SK-N-SH (cell line): ENCODE measurements around the gene MAD1L1. TPM values are rescaled to one million over a fixed set of nuclear protein-coding genes. Genes with fewer than 3 reads are reported as not detected.

Source experiments
- CTCF ChIA-PET: fragments of 300-600, 350-600 bp; formaldehyde crosslinking; extraction: SDS; loops from one replicate; lab custom pipeline; 2021; lab: Yijun Ruan, JAX
- POLR2A ChIA-PET: fragments of 350-600 bp; sonication (Branson Sonifier 250); formaldehyde crosslinking; extraction: SDS; loops from one replicate; lab custom pipeline; 2020; ENCODE audit warnings: antibody characterized with exemption, inconsistent platforms; lab: Yijun Ruan, JAX
- DNase-seq: peaks from one replicate; pipeline ENCODE4 v3.0.0; 2012
- H2AFZ ChIP-seq: fragments of 200-600 bp; sonication (generic); 2 replicates; pipeline ENCODE4 v1.8.1; 2016; ENCODE audit warnings: antibody characterized with exemption, mild to moderate bottlenecking, low read depth
- H3F3A ChIP-seq: fragments of 200-600 bp; sonication (generic); replicated peaks from 2 replicates; pipeline ENCODE3; 2016; ENCODE audit warnings: antibody characterized with exemption, mild to moderate bottlenecking; ENCODE audit not compliant: insufficient read depth
- H3K27ac ChIP-seq, 2 experiments: fragments of 200-500 bp in 1 of 2; fragments of 200-600 bp in 1 of 2; sonication (Bioruptor generic) in 1 of 2; sonication (generic), shearing (Covaris generic) in 1 of 2; 2 replicates each; pipeline versions ENCODE4 v1.5.1 to v1.6.1; 2014 to 2016; ENCODE audit warnings: low read depth in 2 of 2, inconsistent platforms in 1 of 2, low read length in 1 of 2, mild to moderate bottlenecking in 1 of 2, mixed read lengths in 1 of 2
- H3K27me3 ChIP-seq: fragments of 200-600 bp; sonication (generic), shearing (Covaris generic); 2 replicates; pipeline ENCODE4 v1.6.1; 2016; ENCODE audit warnings: mixed run types; ENCODE audit not compliant: insufficient read depth
- H3K36me3 ChIP-seq, 2 experiments: fragments of 200-500 bp in 1 of 2; fragments of 200-600 bp in 1 of 2; sonication (Bioruptor generic) in 1 of 2; sonication (generic) in 1 of 2; replicated peaks in 1 of 2; 2 replicates each; pipeline versions ENCODE3 to v1.5.1; 2014 to 2016; ENCODE audit warnings: low read length in 1 of 2, mild to moderate bottlenecking in 1 of 2; ENCODE audit not compliant: insufficient read depth in 2 of 2, control insufficient read depth in 1 of 2
- H3K4me1 ChIP-seq, 2 experiments: fragments of 200-500 bp in 1 of 2; fragments of 200-600 bp in 1 of 2; sonication (Bioruptor generic) in 1 of 2; sonication (generic), shearing (Covaris generic) in 1 of 2; 2 replicates each; pipeline versions ENCODE4 v1.5.1 to v1.6.1; 2014 to 2016; ENCODE audit warnings: low read depth in 1 of 2, low read length in 1 of 2, mixed run types in 1 of 2; ENCODE audit not compliant: insufficient read depth in 2 of 2, control insufficient read depth in 1 of 2
- H3K4me2 ChIP-seq: fragments of 200-600 bp; sonication (generic), shearing (Covaris generic); 2 replicates; pipeline ENCODE4 v1.6.1; 2017; ENCODE audit warnings: mixed run types
- H3K4me3 ChIP-seq, 2 experiments: fragments of 200-500 bp in 1 of 2; fragments of 200-600 bp in 1 of 2; sonication (Bioruptor generic) in 1 of 2; sonication (generic), shearing (Covaris generic) in 1 of 2; 2 replicates each; pipeline versions ENCODE4 v1.5.1 to v1.8.1; 2014 to 2016; ENCODE audit warnings: low read depth in 2 of 2, inconsistent platforms in 1 of 2, low read length in 1 of 2, mild to moderate bottlenecking in 1 of 2, mixed read lengths in 1 of 2, moderate library complexity in 1 of 2
- H3K79me2 ChIP-seq: fragments of 200-600 bp; sonication (generic); 2 replicates; pipeline ENCODE4 v1.8.1; 2017; ENCODE audit warnings: mild to moderate bottlenecking; ENCODE audit not compliant: insufficient read depth
- H3K9ac ChIP-seq: fragments of 200-600 bp; sonication (generic); 2 replicates; pipeline ENCODE4 v1.6.1; 2017; ENCODE audit warnings: mixed run types
- H3K9me2 ChIP-seq: fragments of 200-600 bp; sonication (generic); 2 replicates; pipeline ENCODE4 v1.6.1; 2017; ENCODE audit warnings: mixed run types
- H3K9me3 ChIP-seq: fragments of 200-600 bp; sonication (generic); 2 replicates; pipeline ENCODE4 v1.6.1; 2017; ENCODE audit warnings: mixed run types, mild to moderate bottlenecking, moderate library complexity
- H4K20me1 ChIP-seq: fragments of 200-600 bp; sonication (generic); 2 replicates; pipeline ENCODE4 v1.6.1; 2017; ENCODE audit warnings: mild to moderate bottlenecking, mixed run types; ENCODE audit not compliant: insufficient read depth
- EP300 ChIP-seq, 2 experiments: IDR thresholded peaks; 2 replicates each; pipeline versions ENCODE4 v1.4.0 to v1.6.1; 2012; ENCODE audit warnings: borderline replicate concordance in 1 of 2, low read depth in 1 of 2, low read length in 1 of 2
- FOSL2 ChIP-seq: IDR thresholded peaks from 2 replicates; pipeline ENCODE4 v1.4.0; 2012; ENCODE audit warnings: low read depth, mild to moderate bottlenecking, moderate library complexity, borderline replicate concordance
- GATA2 ChIP-seq: sonication (generic); formaldehyde crosslinking; IDR thresholded peaks from 2 replicates; pipeline ENCODE4 v1.5.0; 2020; ENCODE audit warnings: mild to moderate bottlenecking, missing genetic modification reagents
- MAX ChIP-seq: IDR thresholded peaks from 2 replicates; pipeline ENCODE4 v1.4.0; 2012; ENCODE audit warnings: low read depth
- NFIC ChIP-seq: IDR thresholded peaks from 2 replicates; pipeline ENCODE4 v1.4.0; 2012; ENCODE audit warnings: borderline replicate concordance
- PBX3 ChIP-seq: IDR thresholded peaks from 2 replicates; pipeline ENCODE4; 2012
- POLR2AphosphoS5 ChIP-seq: IDR thresholded peaks from 2 replicates; pipeline ENCODE4 v1.6.1; 2012; ENCODE audit warnings: low read depth, low read length
- RCOR1 ChIP-seq: fragments of 150-350 bp; IDR thresholded peaks from 2 replicates; pipeline ENCODE4 v1.6.1; 2017; ENCODE audit warnings: antibody characterized with exemption, low read length
- REST ChIP-seq: IDR thresholded peaks from 2 replicates; pipeline ENCODE4 v1.6.1; 2012; ENCODE audit warnings: mild to moderate bottlenecking, low read depth, low read length, moderate library complexity
- RFX5 ChIP-seq: IDR thresholded peaks from 2 replicates; pipeline ENCODE4 v1.6.1; 2012; ENCODE audit warnings: mild to moderate bottlenecking, improper control_type of control experiment, low read length
- SIN3A ChIP-seq: IDR thresholded peaks from 2 replicates; pipeline ENCODE4 v1.6.1; 2012; ENCODE audit warnings: low read depth, mild to moderate bottlenecking, low read length, moderate library complexity, borderline replicate concordance
- TCF12 ChIP-seq: IDR thresholded peaks from 2 replicates; pipeline ENCODE4 v1.4.0; 2012
- USF1 ChIP-seq: IDR thresholded peaks from 2 replicates; pipeline ENCODE4 v1.4.0; 2012; ENCODE audit warnings: low read depth, borderline replicate concordance
- YY1 ChIP-seq: IDR thresholded peaks from 2 replicates; pipeline ENCODE4 v1.4.0; 2012; ENCODE audit warnings: low read depth, mild to moderate bottlenecking
- WGBS: methylation state at CpG from one replicate; pipeline ENCODE4 v1.1.6; 2017; ENCODE audit warnings: low lambda C conversion rate; 5-methylcytosine and 5-hydroxymethylcytosine counted together
- polyA plus RNA-seq, 3 experiments: library from polyadenylated mRNA; depleted of rRNA; stranded (reverse); fragments of >200 nt; gene quantifications; 2 replicates each; pipeline ENCODE4 v1.2.3, GENCODE V29; 2012

Gene MAD1L1
- polyA plus RNA-seq, 1 of the 3 experiments (the other 2 are of a cell fraction), result 46.2 TPM

GRCh38 chr7:2115760-2116447 is 116.8 kb downstream of the MAD1L1 start:
- H3K4me1 ChIP-seq, result peaks cover 34 to 73% of the 10 kb centered on the region in 2 experiments; a peak in 3 of 4 replicates
- peak overlapping the region; percentile 42 to 93; a peak in 3 of 4 replicates for H3K27ac ChIP-seq
- H3K27me3 ChIP-seq, result no peaks in the 10 kb centered on the region
- H3K9me3 ChIP-seq, result no peaks in the 10 kb centered on the region
- H3K9me2 ChIP-seq, result no peaks in the 10 kb centered on the region
- peaks cover 3% of the 10 kb centered on the region; the same call in 1 of the 2 replicates for H4K20me1 ChIP-seq
- H3K36me3 ChIP-seq, result no peaks in the 10 kb centered on the region
- no peak overlapping the region for H3K9ac ChIP-seq
- DNase-seq, result no peak
- CTCF ChIA-PET, result interaction anchor here (0.5 to 3.2 kb wide), 3 partner anchors 11 to 452 kb away, joined by 3 to 24 read pairs (median 5); no protein-coding TSS in a partner anchor
- POLR2A ChIA-PET, result no interaction called here
- H2AFZ ChIP-seq, result no peak overlapping the region
- 72% methylated on average over 22 of the region's 25 CpGs for WGBS
- TF ChIP-seq GATA2 (CRISPR knock-in tag), result no peak
- TF ChIP-seq MAX, result no peak; the same call in 1 of the 2 replicates
- no peak for TF ChIP-seq USF1
- no peak for TF ChIP-seq SIN3A
- no peak for TF ChIP-seq YY1
- peak; percentile 89 for TF ChIP-seq NFIC
- TF ChIP-seq POLR2AphosphoS5, result peak; percentile 27; the same call in 1 of the 2 replicates
- no peak for TF ChIP-seq RFX5
- TF ChIP-seq TCF12, result peak; percentile 79
- no peak; the same call in 1 of the 2 replicates for TF ChIP-seq FOSL2
- no peak for TF ChIP-seq PBX3
- TF ChIP-seq EP300 (IDR thresholded peaks at IDR 0.05; ENCODE audit: borderline replicate concordance in 1 of 2, low read depth in 1 of 2, low read length in 1 of 2), result no peak
- no peak for TF ChIP-seq REST
- no peak for TF ChIP-seq RCOR1
- H3K4me3 ChIP-seq, result no peak overlapping the region
- no peaks in the 10 kb centered on the region; the same call in 1 of the 2 replicates for H3K79me2 ChIP-seq
- H3F3A ChIP-seq, result peaks cover 7% of the 10 kb centered on the region
- H3K4me2 ChIP-seq, result peak overlapping the region; percentile 54; the same call in 1 of the 2 replicates
